Measurements from ENCODE around the gene PHF21B.

- TF ChIP-seq CTCF (IDR thresholded peaks at IDR 0.05) (no peak), POLR2A (IDR thresholded peaks at IDR 0.05) (no peak)
Measured at GRCh38 chr22:45008186-45008681, 1.6 kb downstream of the PHF21B start.
